ENCODE data around the gene LIMS1.

Gene LIMS1

DNA sequence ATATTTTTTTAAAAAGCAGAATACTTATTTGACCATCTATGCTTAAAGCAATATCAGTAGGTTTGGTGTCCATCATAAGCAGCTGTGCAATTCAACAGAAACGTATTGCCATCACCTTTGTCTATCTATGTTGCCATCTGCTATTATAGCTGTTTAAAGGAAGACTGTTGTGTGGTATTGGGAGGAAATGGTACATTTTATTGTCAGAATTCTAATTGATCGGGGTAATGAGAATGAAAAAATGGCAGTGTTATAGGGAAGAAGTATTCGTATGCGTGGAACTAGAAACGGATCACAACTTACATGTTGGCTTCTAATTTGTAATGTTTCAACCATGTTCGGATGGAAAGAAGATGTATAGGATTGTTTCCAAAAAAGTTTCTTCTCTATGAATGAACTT is 94.7 kb downstream of the LIMS1 start:
- Histone ChIP-seq H3K4me3 (ENCODE audit: low read depth in 1 of 2, low read length in 2 of 2) (no peak overlapping the region), H3K4me1 (ENCODE audit: insufficient read depth, low read length) (peaks cover 28% of the 10 kb centered on the region), H3K36me3 (ENCODE audit: insufficient read depth, low read length) (no peaks in the 10 kb centered on the region), H3K27me3 (ENCODE audit: control insufficient read depth in 1 of 2, insufficient read depth in 2 of 2, low read length in 2 of 2) (no peaks in the 10 kb centered on the region), H3K9ac (ENCODE audit: low read length) (no peak overlapping the region), H3K9me3 (ENCODE audit: low read length) (no peaks in the 10 kb centered on the region), H3K27ac (ENCODE audit: low read depth, low read length) (no peak overlapping the region)

DNA sequence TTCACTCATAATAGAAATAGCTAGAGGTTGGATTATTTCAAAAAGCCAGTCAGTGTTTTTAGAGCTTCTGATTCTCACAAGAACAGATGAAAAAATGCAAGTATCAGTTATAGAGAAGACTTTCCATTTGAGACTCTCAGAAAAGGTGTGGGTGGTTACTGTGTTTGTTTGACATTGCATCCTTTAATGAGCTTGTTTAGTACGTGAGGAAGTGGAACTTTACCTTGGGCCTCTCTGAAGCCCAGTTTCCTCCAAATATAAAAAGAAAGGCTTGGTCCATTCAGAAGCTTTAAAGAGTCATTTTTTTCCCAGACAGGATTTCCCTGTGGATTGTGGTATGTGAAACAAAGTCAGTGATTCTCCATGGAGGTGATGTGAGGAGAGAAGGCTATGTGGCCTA is 95.1 kb downstream of the LIMS1 start:
- Histone ChIP-seq H3K36me3 (ENCODE audit: insufficient read depth, low read length) (no peaks in the 10 kb centered on the region), H3K27ac (ENCODE audit: low read depth, low read length) (no peak overlapping the region), H3K27me3 (ENCODE audit: control insufficient read depth in 1 of 2, insufficient read depth in 2 of 2, low read length in 2 of 2) (no peaks in the 10 kb centered on the region), H3K4me3 (ENCODE audit: low read depth in 1 of 2, low read length in 2 of 2) (no peak overlapping the region), H3K9ac (ENCODE audit: low read length) (no peak overlapping the region), H3K4me1 (ENCODE audit: insufficient read depth, low read length) (peaks cover 33% of the 10 kb centered on the region), H3K9me3 (ENCODE audit: low read length) (no peaks in the 10 kb centered on the region)

DNA sequence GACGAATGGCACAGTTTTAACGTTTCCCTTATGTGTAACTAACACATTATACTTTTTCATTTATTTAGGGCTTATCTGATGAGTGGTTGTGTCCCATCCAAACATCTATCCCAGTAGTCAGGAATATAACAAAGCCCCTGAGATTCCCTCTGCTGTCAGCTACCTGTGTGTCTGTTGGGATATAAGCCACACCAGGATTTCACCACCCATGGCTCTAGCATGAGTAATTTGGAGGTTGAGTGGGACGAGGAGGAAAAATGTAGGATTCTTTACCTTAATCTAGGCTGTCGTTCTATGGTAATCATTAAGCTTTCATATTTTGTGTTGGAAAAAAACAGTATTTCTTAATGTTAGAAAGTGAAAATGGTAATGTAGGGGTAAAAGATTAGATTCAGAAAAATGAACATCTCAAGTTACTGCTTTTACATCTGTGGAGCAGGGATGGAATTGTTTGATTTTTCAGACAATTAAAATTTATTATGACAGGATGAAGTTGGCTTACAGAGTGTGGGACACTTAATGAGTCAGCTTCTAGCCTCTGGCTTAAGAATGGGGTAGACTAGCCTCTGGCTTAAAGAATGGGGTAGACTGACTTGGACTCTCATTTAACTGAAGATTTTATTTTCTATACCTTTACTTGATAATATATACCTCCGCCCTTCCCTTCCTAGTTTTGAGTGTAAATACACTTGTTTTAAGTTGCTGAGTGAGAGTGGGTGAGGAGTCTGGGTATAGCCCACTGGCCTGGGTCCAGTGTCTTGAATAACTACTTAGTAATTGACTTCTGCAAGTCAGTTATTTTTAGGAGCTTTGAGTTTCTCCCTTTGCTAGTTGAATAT is 96.5 kb downstream of the LIMS1 start:
- Histone ChIP-seq H3K4me3 (ENCODE audit: low read depth in 1 of 2, low read length in 2 of 2) (no peak overlapping the region), H3K9me3 (ENCODE audit: low read length) (no peaks in the 10 kb centered on the region), H3K4me1 (ENCODE audit: insufficient read depth, low read length) (peaks cover 40% of the 10 kb centered on the region), H3K27me3 (ENCODE audit: control insufficient read depth in 1 of 2, insufficient read depth in 2 of 2, low read length in 2 of 2) (no peaks in the 10 kb centered on the region), H3K9ac (ENCODE audit: low read length) (no peak overlapping the region), H3K27ac (ENCODE audit: low read depth, low read length) (no peak overlapping the region), H3K36me3 (ENCODE audit: insufficient read depth, low read length) (no peaks in the 10 kb centered on the region)

DNA sequence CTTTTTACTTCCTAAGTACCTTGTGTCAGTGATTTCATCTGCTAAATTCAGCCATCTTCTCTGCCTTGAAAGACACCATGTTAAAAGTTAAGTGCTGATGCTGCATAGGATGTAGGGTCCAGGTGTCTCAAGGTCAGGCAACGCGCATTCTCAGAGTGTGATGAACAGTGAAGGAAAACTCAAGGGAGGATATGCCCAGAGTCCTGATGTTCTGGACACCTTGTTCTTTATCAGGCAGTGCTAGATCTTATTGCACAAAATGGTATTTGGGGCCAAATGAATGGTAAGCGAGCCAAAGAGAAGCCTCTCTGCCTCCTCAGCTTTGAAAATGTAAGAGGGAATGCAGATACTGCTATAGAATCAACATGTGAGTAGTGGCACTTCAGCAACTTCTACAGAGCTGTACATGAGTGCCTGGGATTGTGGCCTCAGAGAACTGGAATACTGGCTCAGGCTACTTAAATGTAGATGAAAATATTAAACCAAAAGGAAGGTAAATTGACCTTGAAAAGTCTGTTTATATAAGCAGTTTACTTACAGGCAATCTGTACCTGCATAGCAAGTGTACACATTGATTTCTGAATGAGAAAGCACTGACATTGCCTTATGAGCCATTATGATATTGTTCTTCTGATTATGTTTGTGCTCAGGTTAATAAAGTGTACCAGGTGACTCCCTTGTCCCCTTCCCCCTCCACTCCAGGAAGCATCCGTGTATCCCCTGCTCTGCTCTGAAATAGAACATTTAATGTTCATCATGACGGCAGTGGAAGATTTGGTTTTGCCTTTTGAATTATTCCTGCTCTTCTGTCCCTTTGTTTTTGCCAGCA is 98.3 kb downstream of the LIMS1 start:
- Histone ChIP-seq H3K4me1 (ENCODE audit: insufficient read depth, low read length) (peaks cover 45% of the 10 kb centered on the region), H3K9me3 (ENCODE audit: low read length) (no peaks in the 10 kb centered on the region), H3K36me3 (ENCODE audit: insufficient read depth, low read length) (no peaks in the 10 kb centered on the region), H3K27me3 (ENCODE audit: control insufficient read depth in 1 of 2, insufficient read depth in 2 of 2, low read length in 2 of 2) (no peaks in the 10 kb centered on the region), H3K4me3 (ENCODE audit: low read depth in 1 of 2, low read length in 2 of 2) (no peak overlapping the region), H3K9ac (ENCODE audit: low read length) (no peak overlapping the region), H3K27ac (ENCODE audit: low read depth, low read length) (no peak overlapping the region)

DNA sequence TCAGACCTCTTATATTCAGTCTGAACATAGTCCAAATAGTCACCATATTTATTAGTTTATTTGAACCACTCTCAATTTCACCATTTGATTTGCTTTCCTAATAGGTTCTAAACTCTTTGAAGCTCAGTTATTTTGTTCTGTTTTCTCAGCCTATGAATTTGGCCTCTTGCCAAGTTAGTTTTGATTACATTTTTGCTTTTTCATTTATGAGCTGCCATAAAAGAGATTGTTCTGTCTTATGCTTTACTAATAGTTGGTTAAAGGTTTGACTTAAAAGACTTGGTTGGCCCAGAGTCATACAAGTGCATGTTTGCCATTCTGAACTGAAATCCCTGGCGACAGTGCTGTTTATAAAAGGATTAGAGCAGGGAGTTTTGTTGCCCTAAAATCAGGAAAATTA is 99.1 kb downstream of the LIMS1 start:
- Histone ChIP-seq H3K4me3 (ENCODE audit: low read depth in 1 of 2, low read length in 2 of 2) (no peak overlapping the region), H3K36me3 (ENCODE audit: insufficient read depth, low read length) (no peaks in the 10 kb centered on the region), H3K9me3 (ENCODE audit: low read length) (no peaks in the 10 kb centered on the region), H3K27ac (ENCODE audit: low read depth, low read length) (no peak overlapping the region), H3K9ac (ENCODE audit: low read length) (no peak overlapping the region), H3K4me1 (ENCODE audit: insufficient read depth, low read length) (peaks cover 45% of the 10 kb centered on the region), H3K27me3 (ENCODE audit: control insufficient read depth in 1 of 2, insufficient read depth in 2 of 2, low read length in 2 of 2) (no peaks in the 10 kb centered on the region)

DNA sequence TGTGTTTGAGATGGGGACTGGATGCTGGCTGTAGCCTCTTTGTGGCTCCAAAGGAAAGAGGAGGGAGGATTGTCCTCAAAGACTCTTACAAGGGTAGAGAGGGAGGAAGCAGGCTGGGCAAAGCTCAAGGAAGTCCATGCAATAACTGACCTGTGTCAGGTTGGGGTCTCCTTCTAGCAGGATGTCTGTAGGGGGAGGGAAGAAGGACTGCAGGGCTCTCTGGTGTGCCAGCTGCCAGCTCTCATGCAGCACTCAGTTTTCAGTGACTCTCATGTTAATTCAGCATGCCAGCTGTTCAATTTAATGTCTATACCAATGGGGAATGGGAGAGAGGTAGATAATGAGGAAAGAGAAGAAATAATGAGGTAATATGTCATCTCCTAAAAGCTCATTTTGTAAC is 99.7 kb downstream of the LIMS1 start:
- H3K27me3 ChIP-seq (ENCODE audit: control insufficient read depth in 1 of 2, insufficient read depth in 2 of 2, low read length in 2 of 2) = no peaks in the 10 kb centered on the region
- H3K36me3 ChIP-seq (ENCODE audit: insufficient read depth, low read length) = no peaks in the 10 kb centered on the region
- peaks cover 45% of the 10 kb centered on the region for H3K4me1 ChIP-seq (ENCODE audit: insufficient read depth, low read length)
- H3K9ac ChIP-seq (ENCODE audit: low read length) = no peak overlapping the region
- H3K9me3 ChIP-seq (ENCODE audit: low read length) = no peaks in the 10 kb centered on the region
- no peak overlapping the region for H3K27ac ChIP-seq (ENCODE audit: low read depth, low read length)
- H3K4me3 ChIP-seq (ENCODE audit: low read depth in 1 of 2, low read length in 2 of 2) = no peak overlapping the region

DNA sequence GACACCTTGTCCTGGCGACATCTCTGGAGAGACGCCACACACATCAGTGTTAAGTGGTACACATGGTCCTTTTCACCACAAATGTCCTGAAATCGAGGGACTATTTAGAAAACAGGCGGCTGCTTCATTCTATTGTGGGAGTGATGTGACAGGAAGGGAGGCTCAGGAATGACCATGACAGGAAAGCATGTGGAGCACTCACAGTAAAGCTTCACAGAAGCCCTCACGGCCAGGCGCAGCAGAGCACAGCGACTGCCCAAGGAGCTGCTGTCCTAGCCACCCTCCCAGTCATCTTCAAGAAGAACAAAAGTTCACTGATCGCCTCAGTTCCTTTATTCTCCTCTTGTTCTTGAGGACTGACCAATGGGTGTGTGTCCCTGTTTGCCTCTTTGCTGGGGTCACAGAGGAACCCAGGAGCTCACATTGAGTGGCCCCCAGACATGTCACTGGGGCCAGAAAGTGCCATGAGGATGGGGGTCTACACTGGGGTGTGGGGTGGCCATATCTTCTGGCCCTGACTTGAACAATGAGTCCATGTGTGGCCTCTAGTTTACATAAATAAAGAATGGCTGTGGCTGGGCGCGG is 100.4 kb downstream of the LIMS1 start:
- Histone ChIP-seq H3K9ac (ENCODE audit: low read length) (no peak overlapping the region), H3K4me1 (ENCODE audit: insufficient read depth, low read length) (peaks cover 45% of the 10 kb centered on the region), H3K4me3 (ENCODE audit: low read depth in 1 of 2, low read length in 2 of 2) (no peak overlapping the region), H3K27me3 (ENCODE audit: control insufficient read depth in 1 of 2, insufficient read depth in 2 of 2, low read length in 2 of 2) (no peaks in the 10 kb centered on the region), H3K27ac (ENCODE audit: low read depth, low read length) (no peak overlapping the region), H3K9me3 (ENCODE audit: low read length) (no peaks in the 10 kb centered on the region), H3K36me3 (ENCODE audit: insufficient read depth, low read length) (no peaks in the 10 kb centered on the region)

DNA sequence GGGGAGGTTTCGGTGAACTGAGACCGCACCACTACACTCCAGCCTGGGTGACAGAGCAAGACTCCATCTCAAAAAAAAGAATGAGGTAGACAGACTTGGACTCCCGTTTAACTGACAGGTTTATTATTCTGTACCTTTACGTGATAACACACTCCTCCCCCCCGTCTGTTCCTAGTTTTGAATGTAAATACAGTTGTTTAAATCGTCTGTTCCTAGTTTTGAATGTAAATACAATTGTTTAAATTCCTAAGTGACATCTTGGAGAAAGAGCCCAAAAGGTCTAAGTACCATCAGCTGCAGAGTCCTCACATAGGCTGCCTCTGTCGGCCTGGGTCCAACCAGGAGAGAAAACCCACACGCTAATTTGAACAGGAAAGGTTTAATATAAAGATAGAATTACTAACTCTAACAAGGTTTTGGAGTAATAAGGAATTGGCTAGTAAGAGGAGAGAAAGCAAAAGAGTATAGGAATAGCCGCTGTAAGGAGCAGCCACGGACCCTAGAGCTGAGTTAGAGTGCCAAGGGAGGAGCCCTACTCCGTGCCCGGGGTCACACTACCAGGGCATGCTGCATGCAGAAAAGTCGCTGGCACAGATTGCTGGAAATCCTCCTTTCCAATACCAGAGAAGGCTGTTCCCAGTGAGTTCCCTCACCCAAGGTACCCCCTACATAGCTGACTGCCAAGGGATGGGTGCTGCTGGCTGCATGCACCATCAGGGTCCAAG is 101.5 kb downstream of the LIMS1 start:
- Histone ChIP-seq H3K4me1 (ENCODE audit: insufficient read depth, low read length) (peaks cover 51% of the 10 kb centered on the region), H3K4me3 (ENCODE audit: low read depth in 1 of 2, low read length in 2 of 2) (no peak overlapping the region), H3K9ac (ENCODE audit: low read length) (no peak overlapping the region), H3K27ac (ENCODE audit: low read depth, low read length) (peak overlapping the region; percentile 47), H3K9me3 (ENCODE audit: low read length) (no peaks in the 10 kb centered on the region), H3K27me3 (ENCODE audit: control insufficient read depth in 1 of 2, insufficient read depth in 2 of 2, low read length in 2 of 2) (no peaks in the 10 kb centered on the region), H3K36me3 (ENCODE audit: insufficient read depth, low read length) (no peaks in the 10 kb centered on the region)

DNA sequence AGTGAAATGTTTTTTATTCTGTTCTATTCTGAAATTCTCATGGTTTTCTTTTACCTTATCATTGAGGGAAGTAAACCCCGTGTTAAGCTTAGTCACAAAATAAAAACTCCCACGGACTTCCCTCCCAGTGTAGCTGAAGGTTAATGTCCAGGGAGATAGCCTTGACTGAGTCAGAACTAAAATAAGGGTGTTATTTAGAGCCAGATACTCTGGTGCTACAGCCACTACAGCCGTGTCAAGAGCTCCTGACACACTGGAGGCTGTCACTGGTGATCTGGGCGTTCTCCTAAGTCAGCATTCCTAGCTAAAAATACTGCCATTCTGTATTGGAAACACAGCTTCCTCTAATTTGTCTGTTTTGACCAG is 103.0 kb downstream of the LIMS1 start:
- Histone ChIP-seq H3K4me3 (ENCODE audit: low read depth in 1 of 2, low read length in 2 of 2) (no peak overlapping the region), H3K9ac (ENCODE audit: low read length) (no peak overlapping the region), H3K9me3 (ENCODE audit: low read length) (no peaks in the 10 kb centered on the region), H3K27me3 (ENCODE audit: control insufficient read depth in 1 of 2, insufficient read depth in 2 of 2, low read length in 2 of 2) (no peaks in the 10 kb centered on the region), H3K27ac (ENCODE audit: low read depth, low read length) (no peak overlapping the region), H3K36me3 (ENCODE audit: insufficient read depth, low read length) (no peaks in the 10 kb centered on the region), H3K4me1 (ENCODE audit: insufficient read depth, low read length) (peaks cover 47% of the 10 kb centered on the region)

DNA sequence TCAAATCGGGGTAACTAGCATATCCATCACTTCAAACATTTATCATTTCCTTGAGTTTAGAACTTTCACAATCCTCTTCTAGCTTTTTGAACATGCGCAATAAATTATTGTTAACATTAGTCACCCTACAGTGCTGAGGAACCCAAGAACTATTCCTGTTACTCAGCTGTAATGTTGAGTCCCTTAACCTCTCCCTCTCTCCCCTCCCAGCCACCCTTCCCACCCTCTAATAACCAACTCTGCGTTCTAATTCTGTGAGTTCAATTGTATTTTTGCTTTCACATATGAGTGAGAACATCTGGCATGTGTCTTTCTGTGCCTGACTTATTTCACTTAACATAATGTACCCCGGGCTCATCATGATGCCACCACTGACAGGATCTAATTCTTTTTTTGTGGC is 106.5 kb downstream of the LIMS1 start:
- H3K4me1 ChIP-seq (ENCODE audit: insufficient read depth, low read length) = peaks cover 21% of the 10 kb centered on the region
- no peak overlapping the region for H3K4me3 ChIP-seq (ENCODE audit: low read depth in 1 of 2, low read length in 2 of 2)
- H3K9ac ChIP-seq (ENCODE audit: low read length) = no peak overlapping the region
- no peaks in the 10 kb centered on the region for H3K27me3 ChIP-seq (ENCODE audit: control insufficient read depth in 1 of 2, insufficient read depth in 2 of 2, low read length in 2 of 2)
- no peaks in the 10 kb centered on the region for H3K36me3 ChIP-seq (ENCODE audit: insufficient read depth, low read length)
- no peaks in the 10 kb centered on the region for H3K9me3 ChIP-seq (ENCODE audit: low read length)
- H3K27ac ChIP-seq (ENCODE audit: low read depth, low read length) = no peak overlapping the region

DNA sequence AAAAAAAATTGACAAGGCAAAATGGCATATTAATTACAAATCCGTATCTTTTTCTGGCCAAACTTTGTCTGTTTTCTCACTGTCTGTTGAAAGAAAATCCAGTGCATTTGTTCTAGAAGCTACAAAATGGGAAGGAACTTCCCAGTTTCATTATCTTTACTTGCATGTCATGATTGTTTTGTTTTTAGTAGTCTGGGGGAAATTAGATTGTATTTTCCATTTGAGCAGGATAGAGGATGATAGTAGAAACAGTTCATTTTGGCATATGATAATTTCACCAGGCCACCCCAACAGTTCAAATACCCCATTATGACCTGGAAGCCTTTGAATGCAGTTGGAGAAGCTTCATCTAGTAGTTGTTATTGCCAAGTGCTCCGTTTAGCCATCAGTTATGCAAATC is 107.5 kb downstream of the LIMS1 start:
- H3K4me3 ChIP-seq (ENCODE audit: low read depth in 1 of 2, low read length in 2 of 2) = no peak overlapping the region
- no peaks in the 10 kb centered on the region for H3K36me3 ChIP-seq (ENCODE audit: insufficient read depth, low read length)
- no peak overlapping the region for H3K27ac ChIP-seq (ENCODE audit: low read depth, low read length)
- H3K9ac ChIP-seq (ENCODE audit: low read length) = no peak overlapping the region
- no peaks in the 10 kb centered on the region for H3K9me3 ChIP-seq (ENCODE audit: low read length)
- peaks cover 16% of the 10 kb centered on the region for H3K4me1 ChIP-seq (ENCODE audit: insufficient read depth, low read length)
- no peaks in the 10 kb centered on the region for H3K27me3 ChIP-seq (ENCODE audit: control insufficient read depth in 1 of 2, insufficient read depth in 2 of 2, low read length in 2 of 2)

All from muscle layer of colon (tissue), 2 donors.